IPS DF 4.7 (cell line): ENCODE measurements around the gene DGCR8.

Experiments used
- DNase-seq: peaks from one replicate; pipeline ENCODE4 v3.0.0-alpha.2; 2013; ENCODE audit warnings: low spot score; ENCODE audit errors: extremely low read depth

DGCR8 gene

DNA sequence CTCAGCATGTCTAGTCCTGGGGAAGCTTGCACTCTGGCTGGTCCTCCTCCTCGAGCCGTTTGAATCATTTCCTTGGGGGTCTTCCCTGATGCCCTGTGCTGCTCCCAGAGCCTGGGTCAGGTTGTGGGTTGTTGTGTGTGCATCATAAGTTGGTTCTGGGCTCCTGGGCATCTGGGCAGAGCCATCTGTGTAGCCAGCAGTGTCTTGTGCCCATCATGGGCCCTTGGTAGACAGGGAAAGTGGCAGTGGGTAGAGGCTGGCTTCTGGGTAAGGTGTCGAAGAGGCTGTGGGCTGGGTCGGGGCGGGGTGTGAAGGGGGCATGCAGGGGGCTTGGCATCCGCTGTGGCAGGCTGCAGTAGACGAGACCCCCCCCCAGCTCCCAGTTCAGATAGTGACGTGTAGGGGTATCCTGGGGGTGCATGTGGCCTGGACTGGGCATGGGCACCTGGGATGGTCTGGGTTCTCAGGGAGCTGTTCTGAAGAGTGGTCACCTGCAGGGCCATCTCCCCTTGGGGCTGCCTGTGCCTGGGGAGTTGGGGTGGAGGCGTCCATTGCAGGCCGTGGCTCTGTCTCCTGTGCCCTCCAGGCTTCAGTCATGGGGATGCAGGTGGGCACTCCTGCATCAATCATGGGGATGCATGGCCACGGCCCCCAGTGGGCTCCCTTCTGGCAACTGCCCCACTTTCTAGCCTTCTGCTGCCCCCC, 44.2 kb downstream of the DGCR8 start:
- no peak for DNase-seq

DNA sequence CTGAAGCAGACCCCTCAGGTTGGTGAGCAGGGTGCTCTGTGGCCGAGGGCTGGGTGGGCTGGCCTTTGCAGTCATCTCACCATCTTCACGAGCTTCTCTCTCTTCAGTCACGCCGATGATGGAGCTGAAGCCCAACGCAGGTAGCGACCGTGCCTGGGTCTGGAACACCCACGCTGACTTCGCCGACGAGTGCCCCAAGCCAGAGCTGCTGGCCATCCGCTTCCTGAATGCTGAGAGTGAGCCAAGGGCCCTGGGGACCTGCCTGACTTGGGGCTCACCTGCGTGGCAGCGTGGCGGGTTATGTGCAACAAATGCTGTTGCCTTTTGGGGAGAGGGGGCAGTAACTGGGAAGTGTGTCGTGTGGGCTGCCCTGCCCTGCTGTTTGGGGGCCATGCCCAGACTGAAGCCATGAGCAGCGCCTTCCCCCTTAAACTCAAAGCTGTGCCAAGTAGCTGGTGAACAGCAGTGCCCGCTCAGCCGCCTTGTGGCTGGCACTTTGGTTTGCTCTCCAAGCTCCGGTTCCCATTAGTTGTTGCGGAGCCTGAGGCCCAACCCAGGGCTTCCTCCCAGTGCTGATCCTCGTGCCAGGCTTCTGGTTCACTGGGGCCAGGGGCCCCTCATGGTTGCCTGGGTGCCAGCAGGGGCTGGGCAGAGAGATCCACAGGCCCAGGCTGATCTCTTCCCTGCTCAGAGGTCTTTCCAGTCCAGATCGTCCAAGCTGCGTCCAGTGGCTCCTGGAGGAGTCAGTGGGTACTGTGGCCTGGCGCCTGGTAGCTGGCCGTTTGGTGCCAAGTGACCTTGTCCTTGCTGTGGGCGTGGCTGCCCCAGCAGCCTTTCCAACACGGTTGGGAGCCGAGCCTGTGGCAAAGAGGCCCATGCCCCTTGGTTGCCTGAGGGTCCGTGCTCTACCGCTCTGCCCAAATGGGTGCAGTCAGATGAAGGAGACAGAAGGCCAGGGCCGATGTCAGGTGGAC, 45.4 kb downstream of the DGCR8 start:
- no peak for DNase-seq

DNA sequence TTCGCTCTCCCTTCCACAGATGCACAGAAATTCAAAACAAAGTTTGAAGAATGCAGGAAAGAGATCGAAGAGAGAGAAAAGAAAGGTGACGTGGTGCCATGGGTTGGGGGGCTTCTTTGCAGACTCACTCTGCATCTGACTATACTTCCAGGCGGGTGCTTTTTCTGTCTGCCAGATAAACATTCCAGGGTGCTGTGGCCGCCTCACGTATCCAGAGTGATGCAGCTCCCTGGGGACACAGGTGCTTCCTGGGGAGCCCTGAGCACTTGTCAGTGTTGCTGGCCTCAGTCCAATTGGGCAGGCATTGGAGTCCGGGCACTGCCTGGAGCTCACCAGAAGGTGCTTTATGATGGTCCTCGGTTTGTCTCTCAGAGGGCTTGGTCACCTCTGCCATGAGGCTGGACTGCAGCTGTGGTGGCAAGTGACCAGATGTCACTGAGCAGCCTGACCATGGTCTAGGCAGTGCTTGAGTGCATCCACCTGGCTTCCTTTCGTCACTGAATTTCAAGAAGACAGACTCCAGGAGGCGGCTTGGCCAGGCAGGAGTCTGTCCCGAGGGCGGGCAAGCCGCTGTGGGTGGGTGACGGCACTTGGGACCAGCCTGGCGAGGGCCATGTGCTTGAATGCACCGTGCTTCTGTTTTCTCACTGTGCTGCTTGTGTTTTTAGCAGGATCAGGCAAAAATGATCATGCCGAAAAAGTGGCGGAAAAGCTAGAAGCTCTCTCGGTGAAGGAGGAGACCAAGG, 46.4 kb downstream of the DGCR8 start:
- DNase-seq = no peak

DNA sequence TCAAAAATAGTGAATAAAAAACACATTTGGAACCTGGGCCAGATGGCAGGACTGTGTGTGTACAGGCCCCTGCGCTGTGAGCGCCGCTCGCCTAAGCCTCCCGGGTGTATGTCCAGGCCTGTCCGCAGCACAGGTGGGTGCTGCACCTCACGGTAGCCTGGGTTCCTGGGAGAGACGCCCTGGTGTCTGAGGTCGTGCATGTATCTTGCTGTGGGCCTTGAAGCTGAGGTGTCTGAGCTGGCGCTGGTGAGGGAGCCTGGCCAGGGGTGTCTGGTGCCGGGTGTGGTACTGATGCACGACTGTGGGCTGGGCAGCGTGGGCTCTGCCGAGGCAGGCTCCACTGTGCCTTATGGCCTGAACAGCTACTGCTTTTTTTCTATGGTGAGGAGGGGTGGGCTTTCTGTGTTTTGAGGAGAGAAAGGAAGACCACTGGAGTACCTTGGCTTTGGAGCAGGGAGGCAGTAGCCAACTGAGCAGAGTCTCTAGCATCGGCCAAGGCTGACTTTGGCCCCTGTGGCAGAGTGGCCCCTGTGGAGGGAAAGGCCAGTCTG, 47.4 kb downstream of the DGCR8 start:
- no peak for DNase-seq

DNA sequence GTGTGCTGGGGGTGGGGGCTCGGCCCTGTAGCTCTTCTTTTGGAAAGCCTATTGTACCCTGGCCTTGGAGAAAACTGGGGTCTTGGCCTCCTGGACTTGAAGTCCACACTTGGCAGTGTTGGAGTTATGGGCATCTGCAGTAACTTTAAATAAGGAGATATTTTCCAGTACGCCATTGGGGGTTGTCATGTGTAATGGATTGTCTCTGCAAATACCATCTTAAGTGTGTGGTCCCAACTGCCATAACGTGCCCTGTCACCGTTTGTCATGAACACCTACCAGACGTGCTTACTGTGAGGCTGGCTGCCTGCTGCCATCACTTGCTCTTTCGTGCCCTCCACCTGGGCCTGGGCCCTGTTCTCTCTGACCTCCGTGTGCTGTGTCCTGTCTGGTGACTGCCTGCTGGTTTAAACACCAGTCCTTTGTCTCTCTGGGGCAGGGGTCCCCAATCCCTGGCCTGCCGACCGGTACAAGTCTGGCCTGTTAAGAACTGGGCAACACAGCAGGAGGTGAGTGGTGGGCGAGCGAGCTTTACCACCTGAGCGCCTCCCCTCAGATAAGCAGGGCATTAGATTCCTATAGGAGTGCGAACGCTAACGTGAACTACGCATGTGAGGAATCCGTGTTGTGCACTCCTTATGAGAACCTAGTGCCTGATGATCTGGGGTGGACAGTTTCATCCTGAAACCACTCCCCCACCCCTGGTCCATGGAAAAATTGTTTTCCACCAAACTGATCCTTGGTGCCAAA, 48.0 kb downstream of the DGCR8 start:
- no peak for DNase-seq

DNA sequence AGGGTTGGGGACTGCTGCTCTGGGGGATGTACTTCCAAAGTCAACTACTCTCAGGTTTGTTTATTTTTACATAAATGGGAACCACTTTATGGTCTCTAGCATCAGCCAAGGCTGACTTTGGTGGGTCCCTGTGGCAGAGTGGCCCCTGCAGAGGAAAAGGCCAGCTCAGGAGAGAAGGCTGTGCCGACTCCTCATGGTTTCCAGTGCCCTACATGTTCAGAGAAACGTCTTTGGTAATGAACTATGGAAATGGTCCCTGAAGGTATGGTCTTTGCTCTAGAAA, 48.5 kb downstream of the DGCR8 start:
- no peak for DNase-seq

DNA sequence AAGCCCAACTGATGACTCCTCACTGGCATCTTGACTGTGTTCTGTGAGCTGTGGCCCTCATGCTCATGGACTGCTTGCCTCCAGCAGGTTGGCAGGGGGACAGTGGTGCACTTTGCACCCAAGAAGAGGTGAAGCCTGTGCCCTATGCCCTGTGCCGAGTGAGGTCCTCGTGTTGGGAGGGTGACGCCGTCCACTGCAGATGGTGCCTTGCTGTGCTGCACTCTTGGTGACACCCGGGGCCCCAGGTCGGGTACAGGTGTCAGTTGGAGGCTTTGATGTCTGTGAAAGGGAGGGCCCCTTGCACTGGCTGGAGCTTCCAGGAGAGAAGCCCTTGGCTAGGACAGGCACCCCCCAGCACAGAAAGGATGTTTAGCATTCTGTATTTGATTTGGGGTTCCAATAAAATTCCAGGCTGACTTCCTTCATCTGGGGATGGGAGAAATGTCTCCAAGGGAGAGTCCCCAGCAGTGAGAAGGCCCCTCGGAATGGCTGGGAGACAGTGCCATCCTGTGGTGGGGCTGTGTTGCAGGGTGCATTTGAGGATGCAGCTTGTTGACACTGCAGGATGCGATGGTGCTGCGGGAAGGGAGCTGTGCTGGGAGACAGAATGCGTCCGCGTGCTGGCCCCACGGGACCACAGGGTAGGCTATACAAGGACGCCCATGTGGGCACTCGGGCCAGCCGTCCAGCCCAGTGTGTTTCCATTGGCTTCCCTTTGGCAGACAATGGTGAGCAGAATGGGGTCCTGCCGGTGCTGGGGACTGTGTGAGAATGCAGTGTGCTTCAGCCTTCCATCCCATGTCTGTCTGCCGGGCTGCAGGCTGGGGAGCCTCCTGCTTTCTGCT, 49.1 kb downstream of the DGCR8 start:
- DNase-seq = no peak

DNA sequence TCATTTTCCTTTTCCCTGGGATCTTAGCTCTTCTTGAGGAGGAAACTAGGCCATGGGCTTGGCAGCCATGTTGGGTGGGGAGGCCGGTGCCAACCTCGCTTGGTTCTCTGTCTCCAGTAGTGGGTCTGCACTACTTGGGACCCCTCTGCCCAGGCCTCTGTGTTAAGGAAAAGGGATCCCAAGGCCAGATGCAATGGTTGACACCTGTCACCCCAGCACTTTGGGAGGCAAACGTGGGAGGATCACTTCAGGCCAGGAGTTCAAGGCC, 49.6 kb downstream of the DGCR8 start:
- DNase-seq = no peak

DNA sequence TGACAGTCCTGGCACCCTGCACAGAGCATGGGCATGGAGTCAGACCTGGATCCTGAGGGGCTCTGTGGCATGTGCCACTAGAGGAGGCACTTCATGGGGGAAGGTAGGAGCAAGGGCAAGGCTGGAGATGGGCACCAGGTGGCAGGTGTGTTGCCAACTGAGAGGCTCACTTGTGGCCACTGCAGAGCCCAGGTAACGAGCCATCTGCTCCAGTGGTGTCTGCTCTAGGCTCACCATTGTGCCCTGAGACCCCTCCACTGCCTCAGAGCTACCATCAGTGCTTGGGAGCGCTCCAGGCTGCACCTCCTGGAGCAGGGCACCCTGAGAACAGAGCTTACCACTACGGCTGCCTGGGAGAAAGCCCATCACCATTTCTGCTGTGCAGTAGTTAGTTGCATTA, 50.3 kb downstream of the DGCR8 start:
- no peak for DNase-seq

DNA sequence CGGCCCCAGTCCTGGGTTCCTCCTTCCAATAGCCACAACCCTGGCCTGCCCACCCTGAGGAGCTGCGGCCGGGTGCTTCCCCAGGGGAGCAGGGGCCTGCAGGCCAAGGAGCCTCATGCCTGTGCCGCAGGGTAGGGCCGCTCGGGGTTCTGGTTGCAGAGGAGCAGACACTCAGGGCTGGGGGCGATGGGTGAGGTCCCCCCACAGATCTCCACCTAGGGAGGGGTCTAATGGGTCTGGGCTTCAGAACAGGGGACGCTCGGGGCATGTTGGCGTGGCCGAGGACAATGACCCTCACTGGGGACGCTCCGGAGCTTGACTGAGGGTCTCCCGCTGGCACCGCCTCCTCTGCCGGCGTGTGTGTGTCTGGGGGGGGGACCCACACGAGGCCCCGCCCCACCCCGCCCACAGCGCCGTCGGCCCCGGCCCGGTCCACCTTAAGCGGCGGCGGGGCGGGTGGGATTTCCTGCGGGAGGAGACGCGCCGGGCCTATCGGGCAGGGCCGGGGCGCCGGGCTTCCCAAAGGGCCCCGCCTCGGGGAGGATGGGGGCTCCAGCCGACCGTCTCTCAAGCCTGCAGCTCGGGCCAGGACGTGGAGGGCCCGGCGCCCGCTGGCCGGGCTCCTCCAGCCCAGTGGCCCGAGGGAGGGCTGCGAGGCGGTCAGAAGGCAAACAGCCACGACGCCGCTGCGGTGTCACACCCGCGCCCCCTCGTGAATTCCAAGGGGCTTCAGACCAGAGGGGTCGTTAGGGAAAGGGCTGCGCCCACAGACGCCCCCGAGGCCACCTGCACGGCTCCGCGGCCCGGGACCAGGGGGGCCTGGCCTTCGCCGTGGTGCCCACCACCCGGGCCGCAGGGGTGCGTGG, 50.9 kb downstream of the DGCR8 start:
- DNase-seq = no peak

DNA sequence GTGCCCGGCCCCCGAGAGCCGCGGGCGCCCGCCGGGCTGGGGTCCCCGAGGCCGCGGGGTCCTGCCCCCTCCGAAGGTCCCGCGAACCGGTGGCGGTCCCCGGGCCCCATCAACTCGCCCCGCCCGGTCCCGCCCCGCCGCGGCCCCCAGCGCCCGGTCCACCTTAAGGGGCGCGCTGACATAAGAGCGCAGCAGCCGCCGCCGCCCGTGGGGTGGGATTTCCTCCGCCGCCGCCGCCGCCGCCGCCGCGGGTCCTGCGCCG, 51.5 kb downstream of the DGCR8 start, which contains the start of gene ZDHHC8:
TSS of gene ZDHHC8 (plus strand) at position 208 of the 262 bp plus-strand sequence. CDS start 144 bp downstream, outside the sequence.
- no peak for DNase-seq

DNA sequence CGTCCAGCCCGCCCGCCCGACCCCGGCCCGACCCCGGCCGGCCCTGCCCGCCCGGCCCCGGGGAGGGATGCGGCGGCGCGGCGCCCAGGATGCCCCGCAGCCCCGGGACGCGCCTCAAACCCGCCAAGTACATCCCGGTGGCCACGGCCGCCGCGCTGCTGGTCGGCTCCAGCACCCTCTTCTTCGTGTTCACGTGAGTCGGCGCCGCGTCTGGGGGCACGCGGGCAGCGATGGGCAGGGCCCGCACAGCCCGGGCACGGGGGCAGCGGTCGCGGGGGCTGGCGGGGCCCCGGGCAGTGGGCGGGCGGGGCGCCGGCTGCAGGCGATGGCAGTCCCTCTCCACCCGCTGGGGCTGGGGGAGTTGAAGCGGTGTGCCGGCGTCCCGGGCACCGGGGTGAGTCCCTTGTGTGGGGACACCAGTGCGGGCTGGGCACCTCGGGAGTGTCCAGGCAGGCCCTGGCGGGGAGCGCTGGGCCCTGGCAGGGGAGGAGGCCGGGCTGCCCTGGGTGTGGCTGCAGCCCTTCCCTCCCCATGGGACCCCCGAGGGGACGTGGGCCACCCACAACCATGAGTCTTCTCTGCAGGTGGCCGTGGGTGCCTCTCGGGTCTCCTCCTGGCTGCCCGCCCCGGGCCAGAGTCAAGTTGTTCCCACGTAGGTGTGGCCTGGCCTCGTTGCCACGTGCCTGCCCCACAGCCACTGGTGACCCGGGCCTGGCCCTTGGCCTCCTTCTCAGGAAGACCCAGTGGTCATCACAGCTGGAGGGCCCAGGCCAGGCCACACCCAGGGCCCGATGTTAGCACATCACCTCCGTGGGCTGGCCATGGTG, 52.0 kb downstream of the DGCR8 start:
- DNase-seq = no peak

DNA sequence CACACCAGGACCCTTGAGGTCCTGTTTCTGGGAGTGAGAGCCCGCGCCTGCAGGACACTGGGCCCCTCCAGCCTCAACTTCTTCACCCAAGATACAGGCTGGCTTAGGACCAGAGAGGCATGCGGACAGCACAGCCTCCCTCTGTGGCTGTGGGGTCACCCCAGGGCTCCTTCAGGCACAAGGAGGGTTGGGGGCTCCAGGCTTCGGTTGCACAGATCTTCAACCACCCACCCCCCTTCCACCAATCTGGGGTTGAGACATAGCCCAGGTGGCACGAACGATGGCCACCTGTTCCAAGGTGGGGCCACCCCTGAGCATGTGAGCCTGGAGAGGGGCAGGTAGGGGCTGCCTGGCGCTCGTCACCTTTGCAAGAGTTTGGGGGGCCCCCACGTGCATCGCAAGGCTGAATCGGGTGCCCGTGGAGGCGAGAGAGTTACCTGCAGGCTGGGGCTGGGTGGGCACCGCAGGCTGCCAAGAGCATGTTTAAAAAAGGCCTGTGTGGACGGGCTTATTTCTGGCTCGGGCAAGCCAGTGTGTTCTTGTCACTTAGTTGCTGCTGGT, 52.7 kb downstream of the DGCR8 start:
- DNase-seq = no peak

DNA sequence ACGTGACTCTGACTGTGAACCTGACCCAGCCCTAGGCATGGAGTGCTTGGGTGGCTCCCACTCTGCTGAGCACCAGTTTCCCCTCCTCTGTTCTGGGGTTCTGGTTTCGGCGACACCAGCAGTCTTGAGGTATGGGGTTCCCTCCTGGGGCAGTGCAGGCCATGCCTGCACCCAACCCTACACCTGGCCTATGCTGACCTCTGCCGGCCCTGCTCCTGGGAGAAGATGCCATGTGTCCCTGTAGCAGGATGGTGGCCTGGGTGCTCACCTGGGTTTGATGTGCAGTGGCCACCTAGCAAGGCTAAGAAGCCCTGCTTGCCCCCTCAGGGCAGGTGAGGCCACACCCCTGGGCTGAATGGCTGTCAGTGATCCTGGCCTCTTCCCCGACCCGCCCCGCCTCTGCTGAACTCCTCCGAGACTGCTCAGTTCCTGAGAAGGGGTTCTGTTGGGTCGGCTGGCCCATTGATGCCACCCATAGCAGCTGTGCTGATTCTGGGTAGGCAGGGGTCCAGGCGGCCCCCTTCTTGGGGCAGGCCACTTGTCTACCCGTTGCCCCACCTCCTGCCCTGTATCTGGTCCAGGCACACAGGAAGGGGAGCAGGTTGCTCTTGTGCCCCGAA, 54.0 kb downstream of the DGCR8 start:
- DNase-seq = no peak

DNA sequence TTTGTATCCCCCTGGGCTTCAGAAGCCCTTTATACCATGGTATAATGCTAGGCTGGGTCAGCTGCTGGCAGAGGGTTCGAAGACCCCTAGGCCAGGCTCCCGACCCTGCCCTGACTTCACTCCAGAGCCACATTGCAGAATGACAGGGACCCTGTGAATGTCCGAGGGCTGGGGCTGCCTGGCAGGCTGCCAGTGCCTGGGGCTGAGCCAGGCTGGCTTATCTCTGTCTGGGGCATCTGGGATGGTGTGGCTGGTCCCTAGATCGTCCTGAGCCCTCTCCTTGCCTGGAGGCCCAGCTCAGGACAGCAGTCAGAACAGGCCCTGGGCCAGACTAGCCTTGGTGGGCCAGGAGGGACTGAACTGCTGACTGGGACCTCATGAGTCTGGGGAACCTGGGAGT, 55.2 kb downstream of the DGCR8 start:
- no peak for DNase-seq

DNA sequence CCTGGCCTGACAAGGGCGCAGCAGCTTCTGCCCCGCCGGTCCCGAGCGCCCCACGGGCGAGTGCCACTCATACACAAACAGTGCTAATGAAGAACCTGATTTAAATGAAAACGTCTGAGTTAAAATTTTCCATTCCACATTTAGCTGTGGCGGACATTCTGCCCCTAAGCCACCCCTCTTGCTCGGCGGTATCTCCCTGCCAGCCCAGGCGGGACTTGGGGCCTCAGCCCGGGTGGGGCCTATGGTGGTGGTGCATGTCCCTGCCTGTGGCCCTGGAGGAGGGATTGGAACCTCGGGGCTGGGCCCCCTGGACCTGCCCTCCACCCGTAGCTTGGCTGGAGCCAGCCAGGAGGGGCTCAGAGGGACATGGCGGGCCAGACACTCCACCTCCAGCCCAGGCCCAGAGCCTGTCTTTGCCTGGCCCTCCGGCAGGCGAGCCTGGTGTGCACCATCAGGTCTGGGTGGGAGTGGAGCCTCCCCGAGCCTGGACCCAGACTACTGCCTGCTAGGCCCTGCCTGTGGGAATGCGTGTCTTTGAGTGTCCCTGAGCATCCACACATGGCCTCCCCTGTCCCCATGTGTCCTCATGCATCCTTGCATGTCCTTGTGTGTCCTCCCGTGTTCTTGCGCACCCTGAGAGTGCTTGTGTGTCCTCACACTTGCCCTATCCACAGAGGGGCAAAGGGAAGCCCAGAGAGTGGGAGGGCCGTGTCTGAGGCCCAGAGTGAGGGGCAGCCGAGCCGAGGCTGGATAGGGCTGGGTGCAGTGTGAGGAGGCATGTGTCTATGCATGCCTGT, 56.0 kb downstream of the DGCR8 start:
- no peak for DNase-seq

DNA sequence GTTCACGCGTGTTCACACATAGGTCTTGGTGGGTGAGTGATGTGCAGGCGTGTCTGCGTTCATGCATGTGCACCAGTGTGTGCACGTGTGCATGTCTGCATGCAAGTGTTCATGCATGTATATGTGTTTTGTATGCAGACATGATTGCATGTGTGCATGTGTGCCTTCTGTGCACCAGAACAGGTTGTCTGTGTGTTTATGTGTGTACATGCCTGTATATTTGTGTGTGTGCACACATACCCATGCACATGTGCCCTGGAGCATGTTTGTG, 56.5 kb downstream of the DGCR8 start:
- no peak for DNase-seq

DNA sequence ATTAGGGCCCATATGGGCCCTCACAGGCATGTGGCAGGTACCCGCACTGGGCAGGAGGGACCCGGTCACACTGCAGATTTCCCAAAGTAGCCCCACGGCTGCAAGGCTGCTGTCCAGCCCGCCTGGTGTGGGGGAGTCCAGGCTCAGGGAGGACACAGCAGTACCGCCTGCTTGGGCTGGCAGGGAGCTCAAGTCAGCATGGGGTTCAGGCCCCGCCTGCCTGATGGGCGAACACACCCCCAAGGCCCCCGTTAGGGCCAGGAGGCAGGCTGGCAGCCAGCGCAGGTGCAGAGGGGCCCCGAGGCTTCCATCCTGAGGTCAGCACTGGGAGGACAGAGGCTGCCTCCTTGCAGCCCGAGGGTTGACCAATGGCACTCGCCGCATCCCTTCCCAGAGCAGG, 57.1 kb downstream of the DGCR8 start:
- DNase-seq = no peak
